A549 (cell line): ENCODE measurements around the gene CILP. TPM values are rescaled to one million over a fixed set of nuclear protein-coding genes. Genes with fewer than 3 reads are reported as not detected.

Experiments used
- ATAC-seq, 2 experiments: fragments of 200-7000 bp in 1 of 2; fragments of >200 bp in 1 of 2; cut with Nextera tagmentation in 1 of 2; cut with Tn5 transposase in 1 of 2; 3 replicates each; pipeline versions ENCODE4 v1.8.0 to v1.9.1; 2018 to 2020; ENCODE audit warnings: mild to moderate bottlenecking in 1 of 2, moderate library complexity in 1 of 2
- CTCF ChIA-PET: fragments of 300-600 bp; sonication (Branson Sonifier 250); formaldehyde crosslinking; extraction: SDS; loops from one replicate; lab custom pipeline; 2021; ENCODE audit warnings: antibody characterized with exemption, inconsistent platforms; lab: Yijun Ruan, JAX
- POLR2A ChIA-PET: fragments of 350-600 bp; formaldehyde crosslinking; extraction: SDS; loops from one replicate; lab custom pipeline; 2021; ENCODE audit warnings: antibody characterized with exemption, inconsistent platforms; lab: Yijun Ruan, JAX
- DNase-seq, 2 experiments: peaks; one replicate each; pipeline versions ENCODE4 v3.0.0 to v3.0.0-alpha.2; 2011 to 2016; ENCODE audit warnings: low read depth in 1 of 2, low spot score in 1 of 2
- FAIRE-seq: peaks from 2 replicates; lab custom pipeline; 2011; peaks lifted over from hg19 to GRCh38; lab: Jason Lieb, UNC
- H3K27ac ChIP-seq, 2 experiments: fragments of >200 bp; sonication (Bioruptor Twin); formaldehyde crosslinking; 3 replicates each; pipeline ENCODE4 v1.5.1; 2016 to 2017
- H3K4me1 ChIP-seq: fragments of >200 bp; sonication (Bioruptor Twin); formaldehyde crosslinking; 3 replicates; pipeline ENCODE4 v1.6.1; 2016
- H3K4me2 ChIP-seq: fragments of >200 bp; sonication (Bioruptor Twin); formaldehyde crosslinking; 3 replicates; pipeline ENCODE4 v1.6.1; 2016
- H3K4me3 ChIP-seq: fragments of >200 bp; sonication (Bioruptor Twin); formaldehyde crosslinking; 3 replicates; pipeline ENCODE4 v1.5.1; 2016
- H3K9me3 ChIP-seq: fragments of >200 bp; sonication (Bioruptor Twin); formaldehyde crosslinking; 3 replicates; pipeline ENCODE4 v1.6.1; 2016
- CBX2 ChIP-seq: fragments of 200-600 bp; sonication (generic); IDR thresholded peaks from 2 replicates; pipeline ENCODE4 v1.6.1; 2016; ENCODE audit warnings: low read depth, mild to moderate bottlenecking, borderline replicate concordance
- CHD2 ChIP-seq: fragments of 150-350 bp; IDR thresholded peaks from 2 replicates; pipeline ENCODE4 v1.6.1; 2014; ENCODE audit warnings: low read length; ENCODE audit not compliant: partially characterized antibody
- ELK1 ChIP-seq: fragments of 150-350 bp; IDR thresholded peaks from 2 replicates; pipeline ENCODE4 v1.6.1; 2014; ENCODE audit warnings: low read depth, mild to moderate bottlenecking, low read length
- EP300 ChIP-seq, 2 experiments: fragments of >200 bp; sonication (Bioruptor Twin); formaldehyde crosslinking; IDR thresholded peaks; 2 replicates in 1 of 2; 3 replicates in 1 of 2; pipeline ENCODE4 v1.6.1; 2016 to 2017
- FOSB ChIP-seq: fragments of 250-450 bp; sonication (Bioruptor Pico); IDR thresholded peaks from 2 replicates; pipeline ENCODE4 v1.5.0; 2020; ENCODE audit warnings: mild to moderate bottlenecking, moderate library complexity
- HEYL ChIP-seq: fragments of 250-450 bp; sonication (Bioruptor Pico); IDR thresholded peaks from 2 replicates; pipeline ENCODE4 v1.8.0; 2021; ENCODE audit warnings: mild to moderate bottlenecking, moderate library complexity
- HOXB5 ChIP-seq: fragments of 250-450 bp; sonication (Bioruptor Pico); IDR thresholded peaks from 2 replicates; pipeline ENCODE4 v1.5.0; 2020; ENCODE audit warnings: mild to moderate bottlenecking, moderate library complexity
- JUN ChIP-seq, 2 experiments: fragments of >200 bp; sonication (Bioruptor Twin); formaldehyde crosslinking; IDR thresholded peaks; 2 replicates in 1 of 2; 3 replicates in 1 of 2; pipeline ENCODE4 v1.6.1; 2016 to 2017
- KDM1A ChIP-seq: fragments of 200-600 bp; sonication (generic); IDR thresholded peaks from 2 replicates; pipeline ENCODE4 v1.6.1; 2016; ENCODE audit warnings: low read depth, mild to moderate bottlenecking
- MAFK ChIP-seq: fragments of 450-650 bp; IDR thresholded peaks from 2 replicates; pipeline ENCODE4 v1.6.1; 2014; ENCODE audit not compliant: partially characterized antibody
- MYC ChIP-seq: IDR thresholded peaks from 2 replicates; pipeline ENCODE4 v1.6.1; 2012; ENCODE audit warnings: mild to moderate bottlenecking, inconsistent platforms, low read length, improper control_type of control experiment, borderline replicate concordance
- PHF8 ChIP-seq: fragments of 200-600 bp; sonication (generic); IDR thresholded peaks from 2 replicates; pipeline ENCODE4 v1.6.1; 2016; ENCODE audit warnings: low read depth, mild to moderate bottlenecking, antibody characterized with exemption, moderate library complexity, borderline replicate concordance
- POLR2AphosphoS2 ChIP-seq: conservative IDR thresholded peaks from 2 replicates; pipeline ENCODE4 v1.6.1; 2012; ENCODE audit warnings: low read length, improper control_type of control experiment, inconsistent platforms
- RARB ChIP-seq: fragments of 250-450 bp; sonication (Bioruptor Pico); IDR thresholded peaks from 2 replicates; pipeline ENCODE4 v1.8.0; 2021; ENCODE audit warnings: mild to moderate bottlenecking, moderate library complexity
- REST ChIP-seq: fragments of 200-600 bp; sonication (generic); IDR thresholded peaks from 2 replicates; pipeline ENCODE4 v1.6.1; 2016; ENCODE audit warnings: antibody characterized with exemption, mild to moderate bottlenecking, moderate library complexity
- RNF2 ChIP-seq: fragments of 200-600 bp; sonication (generic); IDR thresholded peaks from 2 replicates; pipeline ENCODE4 v1.6.1; 2016; ENCODE audit warnings: low read depth, mild to moderate bottlenecking, antibody characterized with exemption, moderate library complexity, borderline replicate concordance
- ZFP36 ChIP-seq: fragments of 450-650 bp; IDR thresholded peaks from 2 replicates; pipeline ENCODE4 v1.6.1; 2014; ENCODE audit warnings: borderline replicate concordance; ENCODE audit not compliant: partially characterized antibody
- ZSCAN20 ChIP-seq: fragments of 250-450 bp; sonication (Bioruptor Pico); IDR thresholded peaks from 2 replicates; pipeline ENCODE4 v1.8.0; 2022; ENCODE audit warnings: mild to moderate bottlenecking, moderate library complexity
- WGBS: methylation state at CpG from one replicate; pipeline ENCODE4 v1.1.6; 2017; ENCODE audit errors: missing lambda C conversion rate; 5-methylcytosine and 5-hydroxymethylcytosine counted together
- polyA plus RNA-seq, 4 experiments: library from polyadenylated mRNA; depleted of rRNA in 3 of 4; stranded (reverse); fragments of >200 nt; fragmentation: RNase III in 1 of 4; extraction: RNeasy Plus Mini Kit Qiagen cat#74134 plus additional on column Dnase treatment in 1 of 4; gene quantifications; 2 replicates in 3 of 4; 3 replicates in 1 of 4; pipeline ENCODE4 v1.2.3, GENCODE V29; 2011 to 2017
- TF ChIP-seq, protein P1 (sequence below): IDR thresholded peaks from 2 replicates; pipeline ENCODE4 v1.6.1; 2012
- TF ChIP-seq, protein P2 (sequence below): IDR thresholded peaks from 2 replicates; pipeline ENCODE4 v1.6.1; 2012; ENCODE audit warnings: low read depth, borderline replicate concordance
- TF ChIP-seq, protein P3 (sequence below): fragments of 250-450 bp; sonication (Bioruptor Pico); IDR thresholded peaks from 2 replicates; pipeline ENCODE4 v1.5.0; 2020; ENCODE audit warnings: low read depth, mild to moderate bottlenecking, moderate library complexity
- TF ChIP-seq, protein P4 (sequence below): fragments of >200 bp; sonication (Bioruptor Twin); formaldehyde crosslinking; IDR thresholded peaks from 3 replicates; pipeline ENCODE4 v1.6.1; 2016

The CILP gene
- polyA plus RNA-seq, 2 of the 4 experiments (the other 2 are of a cell fraction), result 0.09 to 0.14 TPM

- TF ChIP-seq, protein P1, sequence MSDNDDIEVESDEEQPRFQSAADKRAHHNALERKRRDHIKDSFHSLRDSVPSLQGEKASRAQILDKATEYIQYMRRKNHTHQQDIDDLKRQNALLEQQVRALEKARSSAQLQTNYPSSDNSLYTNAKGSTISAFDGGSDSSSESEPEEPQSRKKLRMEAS, result peak; percentile 65
- no peak for TF ChIP-seq ELK1
- TF ChIP-seq, protein P2, sequence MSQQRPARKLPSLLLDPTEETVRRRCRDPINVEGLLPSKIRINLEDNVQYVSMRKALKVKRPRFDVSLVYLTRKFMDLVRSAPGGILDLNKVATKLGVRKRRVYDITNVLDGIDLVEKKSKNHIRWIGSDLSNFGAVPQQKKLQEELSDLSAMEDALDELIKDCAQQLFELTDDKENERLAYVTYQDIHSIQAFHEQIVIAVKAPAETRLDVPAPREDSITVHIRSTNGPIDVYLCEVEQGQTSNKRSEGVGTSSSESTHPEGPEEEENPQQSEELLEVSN, result peak; percentile 72
- TF ChIP-seq JUN (IDR thresholded peaks at IDR 0.05), result peak; percentile 80 to 93; a peak in 3 of 5 replicates
Measured at GRCh38 chr15:65184868-65185717, 26.2 kb downstream of the CILP start, which contains the start of gene CLPX (continued).

GRCh38 chr15:65184305-65184867 is 26.9 kb downstream of the CILP start:
- ATAC-seq (peak; percentile 76 to 81), DNase-seq (peak; percentile 71 to 73), FAIRE-seq (no peak)
- peaks cover 28% of the 10 kb centered on the region for H3K4me1 ChIP-seq
- H3K9me3 ChIP-seq, result no peaks in the 10 kb centered on the region
- peak overlapping the region; percentile 72 for H3K4me3 ChIP-seq
- H3K4me2 ChIP-seq, result peak overlapping the region; percentile 88
- TF ChIP-seq FOSB (CRISPR knock-in tag) (0 out of 2 replicates have a peak, but pooled peaks have one; percentile 34), REST (peak; percentile 80), KDM1A (no peak), HOXB5 (CRISPR knock-in tag) (no peak), HEYL (CRISPR knock-in tag) (no peak), ZSCAN20 (CRISPR knock-in tag) (no peak), CHD2 (peak; percentile 88), MAFK (no peak), CBX2 (no peak)
- TF ChIP-seq, protein P1, result peak; percentile 9; the same call in 1 of the 2 replicates
- H3K27ac ChIP-seq, result peak overlapping the region; percentile 93 to 95
- POLR2A ChIA-PET, result interaction anchor here (0.6 to 3.4 kb wide), 13 partner anchors 10 to 346 kb away, joined by 3 to 103 read pairs (median 7); partner anchors contain the start of genes HACD3, PARP16, PDCD7 and RNU5B-1
- CTCF ChIA-PET, result interaction anchor here (1.6 to 14.7 kb wide), 4 partner anchors 24 to 201 kb away, joined by 5 to 408 read pairs (median 92); partner anchors contain the start of genes PARP16 and RNU5B-1
- WGBS, result under 1% methylated on average over 28 of the region's 33 CpGs

GRCh38 chr15:65183865-65184159 is 27.5 kb downstream of the CILP start:
- Histone ChIP-seq H3K9me3 (no peaks in the 10 kb centered on the region), H3K4me1 (peaks cover 30% of the 10 kb centered on the region), H3K4me2 (peak overlapping the region; percentile 88), H3K27ac (peak overlapping the region; percentile 93 to 95), H3K4me3 (peak overlapping the region; percentile 72)
- no peak for ATAC-seq
- FAIRE-seq, result no peak
- ChIA-PET POLR2A (interaction anchor here (2.1 to 3.4 kb wide), 4 partner anchors 50 to 122 kb away, joined by 7 to 103 read pairs (median 34); partner anchors contain the start of genes PARP16, PDCD7 and RNU5B-1), CTCF (interaction anchor here (10.1 to 14.7 kb wide), 2 partner anchors 95 to 117 kb away, joined by 177 to 408 read pairs; partner anchors contain the start of genes PARP16 and RNU5B-1)
- WGBS, result 4% methylated on average over 4 of the region's 4 CpGs
- no peak for DNase-seq
- TF ChIP-seq, protein P3, sequence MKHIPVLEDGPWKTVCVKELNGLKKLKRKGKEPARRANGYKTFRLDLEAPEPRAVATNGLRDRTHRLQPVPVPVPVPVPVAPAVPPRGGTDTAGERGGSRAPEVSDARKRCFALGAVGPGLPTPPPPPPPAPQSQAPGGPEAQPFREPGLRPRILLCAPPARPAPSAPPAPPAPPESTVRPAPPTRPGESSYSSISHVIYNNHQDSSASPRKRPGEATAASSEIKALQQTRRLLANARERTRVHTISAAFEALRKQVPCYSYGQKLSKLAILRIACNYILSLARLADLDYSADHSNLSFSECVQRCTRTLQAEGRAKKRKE, result no peak
- TF ChIP-seq MAFK (no peak), RARB (CRISPR knock-in tag) (no peak), POLR2AphosphoS2 (no peak), MYC (no peak), EP300 (IDR thresholded peaks at IDR 0.05) (no peak), PHF8 (no peak), ZFP36 (no peak), RNF2 (no peak), KDM1A (no peak)
- TF ChIP-seq, protein P4, sequence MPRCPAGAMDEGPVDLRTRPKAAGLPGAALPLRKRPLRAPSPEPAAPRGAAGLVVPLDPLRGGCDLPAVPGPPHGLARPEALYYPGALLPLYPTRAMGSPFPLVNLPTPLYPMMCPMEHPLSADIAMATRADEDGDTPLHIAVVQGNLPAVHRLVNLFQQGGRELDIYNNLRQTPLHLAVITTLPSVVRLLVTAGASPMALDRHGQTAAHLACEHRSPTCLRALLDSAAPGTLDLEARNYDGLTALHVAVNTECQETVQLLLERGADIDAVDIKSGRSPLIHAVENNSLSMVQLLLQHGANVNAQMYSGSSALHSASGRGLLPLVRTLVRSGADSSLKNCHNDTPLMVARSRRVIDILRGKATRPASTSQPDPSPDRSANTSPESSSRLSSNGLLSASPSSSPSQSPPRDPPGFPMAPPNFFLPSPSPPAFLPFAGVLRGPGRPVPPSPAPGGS, result no peak
